Measurements from ENCODE around the gene LARGE1. TPM values are rescaled to one million over a fixed set of nuclear protein-coding genes. Genes with fewer than 3 reads are reported as not detected.
"Not testable (repeated sequence)": the region's sequence is repeated elsewhere in the genome, so short reads cannot be mapped to it uniquely, and the experiment has no call there.

Gene LARGE1
- total and polyA plus RNA-seq, 4 experiments from 2014 or later, result 0.06 to 1.1 (median 1.0) TPM; not detected in 1

DNA sequence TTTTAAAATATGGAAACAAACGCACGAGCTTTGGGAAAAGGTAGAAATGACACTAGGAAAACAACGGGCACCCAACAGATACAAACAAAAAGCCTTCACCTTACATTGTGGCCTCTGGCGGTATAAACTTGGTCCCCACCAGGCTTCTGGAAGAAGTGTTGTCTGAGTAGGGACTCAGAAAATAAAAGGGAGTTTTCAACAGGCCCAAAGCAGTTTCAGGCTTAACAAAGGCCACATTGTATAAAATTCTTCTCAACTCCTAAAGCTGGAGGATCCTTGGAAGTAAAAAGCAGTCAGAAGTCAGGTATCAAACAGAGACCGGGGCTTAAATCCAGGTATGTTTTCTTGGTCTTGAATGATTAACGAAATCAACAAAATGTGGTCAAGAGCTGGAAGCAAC is 61.0 kb downstream of the LARGE1 start:
- CTCF ChIA-PET (ENCODE audit: partially characterized antibody), result no interaction called here
- H3K36me3 Mint-ChIP-seq, result no peaks in the 10 kb centered on the region

DNA sequence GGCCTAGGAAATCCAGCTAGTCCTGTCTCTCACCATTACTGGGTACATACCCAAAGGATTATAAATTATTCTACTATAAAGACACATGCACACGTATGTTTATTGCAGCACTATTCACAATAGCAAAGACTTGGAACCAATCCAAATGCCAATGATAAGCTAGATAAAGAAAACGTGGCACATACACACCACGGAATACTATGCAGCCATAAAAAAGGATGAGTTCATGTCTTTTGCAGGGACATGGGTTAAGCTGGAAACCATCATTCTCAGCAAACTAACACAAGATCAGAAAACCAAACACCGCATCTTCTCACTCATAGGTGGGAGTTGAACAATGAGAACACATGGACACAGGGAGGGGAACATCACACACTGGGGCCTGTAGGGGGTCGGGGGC is 61.6 kb downstream of the LARGE1 start:
- intact Hi-C loops (cut with micrococcal nuclease); H3K27me3 ChIP-seq (ENCODE audit: insufficient read depth, low read length); H3K9me3 ChIP-seq (ENCODE audit: control insufficient read depth in 1 of 2, low read length in 2 of 2); H3K4me1 Mint-ChIP-seq; CTCF ChIA-PET (ENCODE audit: partially characterized antibody); DNase-seq; H3K36me3 ChIP-seq (ENCODE audit: insufficient read depth, low read length); POLR2A ChIA-PET (ENCODE audit: partially characterized antibody); H3K36me3 Mint-ChIP-seq; H3K27ac Mint-ChIP-seq; H3K27me3 Mint-ChIP-seq; H3K27ac ChIP-seq (ENCODE audit: low read depth, low read length); H3K4me3 ChIP-seq (ENCODE audit: low read length in 2 of 2); H3K4me1 ChIP-seq (ENCODE audit: insufficient read depth, low read length): not testable (repeated sequence)
- Mint-ChIP-seq H3K4me3 (peak overlapping the region in 1 of 8 donors; percentile 21), H3K9me3 (peaks cover 0 to 12% (median 2%) of the 10 kb centered on the region in 8 donors)

More for the DNA sequence above, 61.0 kb downstream of the LARGE1 start:
- no peaks in the 10 kb centered on the region for H3K4me1 ChIP-seq (ENCODE audit: insufficient read depth, low read length)
- H3K4me3 ChIP-seq (ENCODE audit: low read length in 2 of 2), result no peak overlapping the region
- POLR2A ChIA-PET (ENCODE audit: partially characterized antibody), result no interaction called here
- H3K9me3 ChIP-seq (ENCODE audit: control insufficient read depth in 1 of 2, low read length in 2 of 2), result no peaks in the 10 kb centered on the region
- no peaks in the 10 kb centered on the region for H3K27me3 ChIP-seq (ENCODE audit: insufficient read depth, low read length)
- peaks cover 0 to 5% (median 2%) of the 10 kb centered on the region in 4 donors for H3K4me1 Mint-ChIP-seq
- no peak for DNase-seq
- no peaks in the 10 kb centered on the region for H3K27me3 Mint-ChIP-seq
- no peak overlapping the region for H3K4me3 Mint-ChIP-seq
- H3K27ac Mint-ChIP-seq, result no peak overlapping the region
- no peaks in the 10 kb centered on the region for H3K36me3 ChIP-seq (ENCODE audit: insufficient read depth, low read length)
- H3K27ac ChIP-seq (ENCODE audit: low read depth, low read length), result no peak overlapping the region
- intact Hi-C loops (cut with micrococcal nuclease), result no loop called here
- peaks cover 0 to 12% (median 2%) of the 10 kb centered on the region in 8 donors for H3K9me3 Mint-ChIP-seq

DNA sequence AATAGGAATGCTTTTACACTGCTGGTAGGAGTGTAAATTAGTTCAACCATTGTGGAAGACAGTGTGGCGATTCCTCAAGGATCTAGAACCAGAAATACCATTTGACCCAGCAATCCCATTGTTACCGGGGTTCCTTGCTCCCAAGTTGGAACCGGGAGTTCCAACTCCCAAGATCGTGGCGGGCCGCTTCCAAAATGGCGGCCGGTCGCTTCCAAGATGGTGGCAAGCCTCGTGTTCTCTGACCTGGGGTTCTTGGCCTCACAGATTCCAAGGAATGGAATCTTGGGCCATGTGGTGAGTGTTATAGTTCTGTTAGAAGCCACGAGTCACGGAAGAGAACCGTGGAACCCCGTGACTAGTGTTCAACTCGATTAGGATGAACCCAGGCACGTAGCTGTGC is 62.5 kb downstream of the LARGE1 start:
- POLR2A ChIA-PET (ENCODE audit: partially characterized antibody), result not testable (repeated sequence)

DNA sequence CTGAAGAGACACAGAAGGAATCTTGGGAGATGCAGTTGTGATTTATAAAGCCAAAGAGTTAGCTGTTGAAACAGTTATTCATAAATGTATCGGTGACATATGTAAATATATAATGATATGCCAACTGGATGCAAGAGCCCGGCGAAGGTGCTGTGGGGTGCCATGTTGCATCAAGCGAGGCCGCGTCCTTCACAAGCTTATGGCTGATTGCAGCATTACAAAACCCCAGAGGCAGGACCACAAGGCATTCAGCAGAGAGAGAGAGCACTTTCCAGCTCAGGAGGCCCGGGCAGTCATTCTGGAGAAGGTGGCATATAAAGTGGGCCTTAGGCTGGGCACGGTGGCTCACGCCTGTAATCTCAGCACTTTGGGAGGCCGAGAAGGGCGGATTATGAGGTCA is 65.6 kb downstream of the LARGE1 start:
- peak overlapping the region in 1 of 7 donors; percentile 63 for H3K27ac Mint-ChIP-seq

More for the DNA sequence above, 62.5 kb downstream of the LARGE1 start:
- H3K27me3 Mint-ChIP-seq; H3K4me3 Mint-ChIP-seq; H3K27me3 ChIP-seq (ENCODE audit: insufficient read depth, low read length); H3K36me3 Mint-ChIP-seq; H3K4me1 ChIP-seq (ENCODE audit: insufficient read depth, low read length); H3K36me3 ChIP-seq (ENCODE audit: insufficient read depth, low read length); H3K4me3 ChIP-seq (ENCODE audit: low read length in 2 of 2); intact Hi-C loops (cut with micrococcal nuclease); H3K27ac ChIP-seq (ENCODE audit: low read depth, low read length); H3K9me3 ChIP-seq (ENCODE audit: control insufficient read depth in 1 of 2, low read length in 2 of 2); DNase-seq; CTCF ChIA-PET (ENCODE audit: partially characterized antibody); H3K27ac Mint-ChIP-seq: not testable (repeated sequence)
- Mint-ChIP-seq H3K4me1 (peaks cover 6 to 18% (median 12%) of the 10 kb centered on the region in 4 donors), H3K9me3 (peaks cover 0 to 14% (median 2%) of the 10 kb centered on the region in 8 donors)

DNA sequence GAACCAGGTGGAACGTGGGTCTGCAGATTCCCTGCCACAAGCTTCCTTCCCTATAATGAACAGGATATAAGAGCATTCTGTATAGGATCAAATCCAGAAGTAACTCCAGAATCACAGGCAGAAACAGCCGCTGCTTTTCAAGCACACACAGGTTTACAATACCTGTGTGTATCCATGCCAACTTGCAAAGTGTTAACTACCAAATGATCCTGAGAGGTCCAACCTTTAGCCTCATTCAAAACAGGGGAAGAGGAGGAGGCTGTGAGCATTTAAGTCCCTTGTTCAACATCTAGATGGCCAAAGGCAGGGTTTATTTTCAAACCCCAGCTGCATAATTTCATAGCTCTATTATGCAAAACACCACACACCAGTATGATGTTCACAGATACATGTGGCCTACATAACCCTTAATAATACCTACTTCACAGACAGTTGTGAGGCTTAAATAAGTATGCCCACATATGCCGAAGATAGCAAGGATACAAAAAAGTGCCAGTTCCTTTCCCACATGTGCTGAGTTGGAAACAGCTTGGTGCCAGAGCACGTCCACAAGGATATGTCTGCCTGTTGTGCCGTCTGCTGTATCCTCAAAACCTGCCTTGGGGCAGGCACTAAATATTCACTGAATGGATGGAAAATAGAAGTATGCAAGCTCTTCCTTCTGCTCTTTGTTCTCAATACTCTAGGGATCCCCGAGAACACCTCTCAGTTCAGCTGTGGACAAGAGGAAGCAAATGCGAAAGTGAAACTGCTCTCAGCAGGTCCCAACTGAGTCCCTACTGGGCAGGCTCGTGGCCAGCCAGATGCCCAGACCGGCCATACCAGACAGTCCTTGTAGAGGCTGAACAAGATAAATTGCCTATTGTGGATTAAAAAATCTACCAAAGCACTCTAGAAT is 66.8 kb downstream of the LARGE1 start:
- Mint-ChIP-seq H3K27ac (peak overlapping the region in 6 of 7 donors; percentile 64 to 91 (median 70)), H3K27me3 (no peaks in the 10 kb centered on the region), H3K9me3 (peaks cover 0 to 9% (median 3%) of the 10 kb centered on the region in 8 donors), H3K36me3 (peaks cover 0 to 4% of the 10 kb centered on the region in 2 donors), H3K4me3 (peak overlapping the region; percentile 79 to 92 (median 86)), H3K4me1 (peaks cover 8 to 18% (median 12%) of the 10 kb centered on the region in 4 donors)
- ChIA-PET CTCF (ENCODE audit: partially characterized antibody) (interaction anchor here (0.5 kb wide), 1 partner anchor 12 kb away, joined by 3 read pairs; no protein-coding TSS in a partner anchor), POLR2A (ENCODE audit: partially characterized antibody) (no interaction called here)
- no peak overlapping the region for H3K27ac ChIP-seq (ENCODE audit: low read depth, low read length)
- no peaks in the 10 kb centered on the region for H3K27me3 ChIP-seq (ENCODE audit: insufficient read depth, low read length)
- H3K36me3 ChIP-seq (ENCODE audit: insufficient read depth, low read length), result no peaks in the 10 kb centered on the region
- H3K4me1 ChIP-seq (ENCODE audit: insufficient read depth, low read length), result peaks cover 8% of the 10 kb centered on the region
- intact Hi-C loops (cut with micrococcal nuclease), result no loop called here
- peak in 2 of 5 donors; percentile 2 to 9 for DNase-seq
- no peaks in the 10 kb centered on the region for H3K9me3 ChIP-seq (ENCODE audit: control insufficient read depth in 1 of 2, low read length in 2 of 2)
- peak overlapping the region; percentile 34 to 49 for H3K4me3 ChIP-seq (ENCODE audit: low read length in 2 of 2)

More for the DNA sequence above, 65.6 kb downstream of the LARGE1 start:
- no peaks in the 10 kb centered on the region for H3K36me3 ChIP-seq (ENCODE audit: insufficient read depth, low read length)
- no peaks in the 10 kb centered on the region for H3K27me3 ChIP-seq (ENCODE audit: insufficient read depth, low read length)
- Mint-ChIP-seq H3K4me1 (peaks cover 8 to 18% (median 12%) of the 10 kb centered on the region in 4 donors), H3K27me3 (no peaks in the 10 kb centered on the region), H3K9me3 (peaks cover 0 to 14% (median 1%) of the 10 kb centered on the region in 8 donors), H3K4me3 (peak overlapping the region in 4 of 8 donors; percentile 67 to 92 (median 87)), H3K36me3 (peaks cover 0 to 4% of the 10 kb centered on the region in 2 donors)
- H3K27ac ChIP-seq (ENCODE audit: low read depth, low read length), result no peak overlapping the region
- intact Hi-C loops (cut with micrococcal nuclease), result no loop called here
- no peaks in the 10 kb centered on the region for H3K9me3 ChIP-seq (ENCODE audit: control insufficient read depth in 1 of 2, low read length in 2 of 2)
- CTCF ChIA-PET (ENCODE audit: partially characterized antibody), result no interaction called here
- POLR2A ChIA-PET (ENCODE audit: partially characterized antibody), result no interaction called here
- H3K4me1 ChIP-seq (ENCODE audit: insufficient read depth, low read length), result peaks cover 8% of the 10 kb centered on the region
- H3K4me3 ChIP-seq (ENCODE audit: low read length in 2 of 2), result no peak overlapping the region
- no peak for DNase-seq

DNA sequence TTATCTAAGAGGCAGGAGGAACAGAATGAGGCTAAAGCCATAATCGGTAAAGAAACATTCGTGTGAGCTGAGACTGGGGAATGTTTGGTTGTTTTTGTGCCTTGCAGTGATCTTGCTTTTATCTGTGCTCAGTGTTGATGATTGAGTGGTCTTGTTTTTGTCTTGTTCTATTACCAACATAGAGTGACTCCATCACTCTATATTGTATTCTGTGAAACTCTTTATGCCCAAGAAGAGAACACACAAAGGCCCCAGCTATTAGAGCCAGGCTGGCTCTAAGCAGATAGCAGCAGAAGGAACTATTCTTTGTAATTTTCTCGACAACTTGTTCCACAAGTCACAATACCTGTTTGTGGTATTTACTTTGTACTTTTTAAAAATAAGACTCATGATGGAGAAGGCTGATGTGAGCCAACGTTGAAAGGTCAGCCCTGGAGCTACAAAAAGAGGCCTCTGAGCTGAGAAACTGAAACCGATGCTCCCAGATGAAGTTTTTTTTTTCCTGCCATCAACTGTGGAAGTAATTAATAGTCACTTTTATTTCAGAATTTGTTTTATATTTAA is 68.4 kb downstream of the LARGE1 start:
- Mint-ChIP-seq H3K4me3 (no peak overlapping the region), H3K4me1 (peaks cover 8 to 18% (median 12%) of the 10 kb centered on the region in 4 donors), H3K36me3 (peaks cover 4% of the 10 kb centered on the region in 2 donors), H3K27ac (no peak overlapping the region), H3K9me3 (peaks cover 0 to 15% (median 6%) of the 10 kb centered on the region in 8 donors), H3K27me3 (no peaks in the 10 kb centered on the region)
- H3K4me1 ChIP-seq (ENCODE audit: insufficient read depth, low read length), result peaks cover 8% of the 10 kb centered on the region
- H3K27me3 ChIP-seq (ENCODE audit: insufficient read depth, low read length), result no peaks in the 10 kb centered on the region
- H3K4me3 ChIP-seq (ENCODE audit: low read length in 2 of 2), result no peak overlapping the region
- POLR2A ChIA-PET (ENCODE audit: partially characterized antibody), result no interaction called here
- no peak for DNase-seq
- H3K9me3 ChIP-seq (ENCODE audit: control insufficient read depth in 1 of 2, low read length in 2 of 2), result no peaks in the 10 kb centered on the region
- no peaks in the 10 kb centered on the region for H3K36me3 ChIP-seq (ENCODE audit: insufficient read depth, low read length)
- CTCF ChIA-PET (ENCODE audit: partially characterized antibody), result interaction anchor here (0.7 to 1.2 kb wide), 2 partner anchors 71 to 1942 kb away, joined by 3 read pairs; no protein-coding TSS in a partner anchor
- intact Hi-C loops (cut with micrococcal nuclease), result no loop called here
- H3K27ac ChIP-seq (ENCODE audit: low read depth, low read length), result no peak overlapping the region

DNA sequence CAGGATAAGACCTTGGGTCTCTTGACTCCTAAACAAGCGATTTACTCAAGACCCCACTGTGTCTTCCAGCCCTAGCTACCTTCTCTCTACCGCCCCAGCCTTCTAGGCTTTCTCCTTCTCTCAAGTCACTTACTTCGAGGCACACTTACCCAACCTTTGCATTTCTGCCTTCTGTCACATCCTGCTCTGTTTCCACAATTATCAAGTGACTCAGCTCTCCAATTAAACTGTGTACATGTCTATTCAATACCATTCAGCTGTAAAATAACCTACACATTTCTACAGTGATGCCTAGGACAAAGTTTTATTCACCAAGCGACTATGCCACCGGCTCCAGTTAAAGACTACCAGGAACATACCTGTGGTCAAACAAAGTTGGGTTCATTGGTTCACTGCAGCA is 69.0 kb downstream of the LARGE1 start:
- Mint-ChIP-seq H3K4me1 (peaks cover 8 to 18% (median 12%) of the 10 kb centered on the region in 4 donors), H3K27ac (no peak overlapping the region), H3K27me3 (no peaks in the 10 kb centered on the region), H3K9me3 (peaks cover 0 to 16% (median 8%) of the 10 kb centered on the region in 8 donors), H3K36me3 (peaks cover 4% of the 10 kb centered on the region in 2 donors), H3K4me3 (no peak overlapping the region)
- no peak overlapping the region for H3K27ac ChIP-seq (ENCODE audit: low read depth, low read length)
- ChIA-PET POLR2A (ENCODE audit: partially characterized antibody) (no interaction called here), CTCF (ENCODE audit: partially characterized antibody) (interaction anchor here (1.2 kb wide), 1 partner anchor 72 kb away, joined by 3 read pairs; no protein-coding TSS in a partner anchor)
- no peaks in the 10 kb centered on the region for H3K9me3 ChIP-seq (ENCODE audit: control insufficient read depth in 1 of 2, low read length in 2 of 2)
- no peaks in the 10 kb centered on the region for H3K36me3 ChIP-seq (ENCODE audit: insufficient read depth, low read length)
- no peak for DNase-seq
- H3K4me3 ChIP-seq (ENCODE audit: low read length in 2 of 2), result no peak overlapping the region
- intact Hi-C loops (cut with micrococcal nuclease), result no loop called here
- H3K27me3 ChIP-seq (ENCODE audit: insufficient read depth, low read length), result no peaks in the 10 kb centered on the region
- peaks cover 8% of the 10 kb centered on the region for H3K4me1 ChIP-seq (ENCODE audit: insufficient read depth, low read length)
